IPS-NIHi11 (cell line): ENCODE results near the gene OFD1.
A peak's percentile ranks its signal among the peaks of the same experiment; 100 is the strongest.

Experiments used
- DNase-seq: peaks from one replicate; pipeline ENCODE4 v3.0.0; 2012; ENCODE audit warnings: mixed read lengths, low spot score

The OFD1 gene

DNA sequence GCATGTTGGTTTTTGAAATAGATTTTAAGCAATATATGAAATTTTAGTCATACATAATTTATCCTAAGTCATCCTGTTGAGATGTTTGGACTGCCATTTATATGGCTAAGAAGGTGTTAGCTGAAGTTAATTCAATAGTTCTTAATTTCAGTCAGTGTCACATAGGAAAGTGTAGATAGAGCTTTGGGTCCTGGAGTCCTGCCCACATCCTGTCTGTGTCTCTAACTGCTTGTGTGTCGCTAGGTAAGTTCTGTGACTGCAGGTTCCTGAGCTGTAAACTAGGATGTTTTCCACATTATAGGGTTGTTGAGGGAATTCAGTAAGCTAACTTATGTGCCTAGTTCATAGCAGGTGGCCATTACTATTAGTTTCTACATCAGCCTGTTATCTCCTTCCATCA lies 20.7 kb downstream of the OFD1 start:
- DNase-seq, result no peak

DNA sequence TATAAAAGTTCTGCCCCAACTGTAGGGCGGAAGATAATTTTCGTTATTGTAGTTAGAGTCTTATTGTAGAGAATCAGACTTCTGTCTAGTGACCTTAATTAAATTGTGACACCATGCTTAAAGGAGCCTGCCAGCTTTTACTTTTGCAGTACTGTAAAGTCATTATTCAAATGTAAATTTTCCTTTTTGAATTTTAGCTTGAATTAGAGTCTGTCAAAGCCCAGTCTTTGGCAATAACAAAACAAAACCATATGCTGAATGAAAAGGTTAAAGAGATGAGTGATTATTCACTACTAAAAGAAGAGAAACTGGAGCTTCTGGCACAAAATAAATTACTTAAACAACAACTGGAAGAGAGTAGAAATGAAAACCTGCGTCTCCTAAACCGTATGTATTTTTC lies 21.8 kb downstream of the OFD1 start:
- DNase-seq, result no peak

DNA sequence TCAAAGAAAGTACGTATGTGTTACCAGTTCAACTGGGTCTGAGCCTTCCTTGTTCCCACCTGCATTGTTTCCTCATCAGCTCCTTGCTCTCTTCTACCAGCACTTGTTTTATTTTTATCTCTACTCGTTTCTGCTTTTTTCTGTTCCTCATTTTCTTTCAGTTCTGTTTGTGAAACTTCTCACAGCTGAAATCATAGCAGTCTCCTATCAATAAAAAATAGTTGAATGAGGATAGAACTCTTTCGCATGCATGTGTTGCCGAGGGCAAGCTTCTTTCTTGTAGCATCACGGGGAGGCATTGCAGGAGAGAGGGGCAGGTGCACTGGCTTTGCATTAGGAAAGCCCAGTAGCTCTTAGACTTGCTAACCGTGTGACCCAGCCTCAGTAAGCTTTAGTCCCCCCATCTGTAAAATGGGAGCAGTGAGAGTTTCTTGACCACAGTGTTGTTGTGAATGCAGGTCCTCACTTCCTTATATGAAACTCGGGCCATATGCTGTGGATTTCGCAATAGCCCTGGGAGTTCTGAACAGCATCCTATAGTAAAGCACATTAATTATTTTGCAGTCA lies 24.7 kb downstream of the OFD1 start:
- no peak for DNase-seq

DNA sequence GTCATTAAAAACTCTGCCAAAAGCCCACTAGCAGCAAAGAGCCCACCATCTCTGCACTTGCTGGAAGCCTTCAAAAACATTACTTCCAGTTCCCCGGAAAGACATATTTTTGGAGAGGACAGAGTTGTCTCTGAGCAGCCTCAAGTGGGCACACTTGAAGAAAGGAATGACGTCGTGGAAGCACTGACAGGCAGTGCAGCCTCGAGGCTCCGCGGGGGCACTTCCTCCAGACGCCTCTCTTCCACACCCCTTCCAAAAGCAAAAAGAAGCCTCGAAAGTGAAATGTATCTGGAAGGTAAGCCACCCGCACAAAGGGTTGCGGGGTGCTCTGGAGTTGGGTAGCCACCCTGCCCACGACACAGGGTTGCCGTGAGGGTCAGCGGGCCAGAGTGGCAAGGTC lies 25.9 kb downstream of the OFD1 start:
- no peak for DNase-seq

DNA sequence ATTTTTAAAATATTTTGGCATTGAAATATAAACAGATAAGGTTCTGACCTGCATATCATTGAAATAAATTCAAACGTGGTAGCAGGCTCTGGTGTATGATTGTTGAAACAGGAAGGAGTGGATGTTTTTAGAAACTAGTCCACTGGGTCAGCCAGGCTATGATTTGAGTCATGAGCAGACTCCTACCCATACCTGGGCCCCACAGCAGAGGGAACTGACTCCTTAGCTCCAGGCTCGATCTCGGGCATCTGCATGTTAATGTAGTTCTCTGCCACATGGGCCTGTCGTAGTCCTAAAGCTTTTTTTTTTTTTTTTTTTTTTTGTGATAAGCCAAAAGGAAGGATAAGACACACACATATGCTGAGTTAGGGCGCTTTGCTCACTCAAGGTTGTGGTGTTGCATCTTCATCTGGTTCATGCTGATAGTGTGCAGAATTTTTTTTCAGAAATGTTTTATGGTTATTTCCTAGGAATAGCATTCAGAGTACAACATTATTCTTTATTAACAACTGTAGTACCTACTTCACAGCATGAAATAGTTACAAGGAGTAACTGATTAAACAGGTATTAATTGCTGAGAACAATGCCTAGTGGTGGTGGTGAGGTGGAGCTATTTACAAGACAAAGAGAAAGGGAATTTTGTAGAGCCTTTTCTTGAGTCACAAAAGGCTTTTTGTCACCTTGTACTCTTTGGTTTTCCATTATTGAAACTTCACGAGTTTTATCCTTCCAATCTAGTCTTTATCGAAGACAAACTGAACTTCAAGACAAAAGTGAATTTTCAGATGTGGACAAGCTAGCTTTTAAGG lies 27.3 kb downstream of the OFD1 start:
- peak; percentile 31 for DNase-seq

DNA sequence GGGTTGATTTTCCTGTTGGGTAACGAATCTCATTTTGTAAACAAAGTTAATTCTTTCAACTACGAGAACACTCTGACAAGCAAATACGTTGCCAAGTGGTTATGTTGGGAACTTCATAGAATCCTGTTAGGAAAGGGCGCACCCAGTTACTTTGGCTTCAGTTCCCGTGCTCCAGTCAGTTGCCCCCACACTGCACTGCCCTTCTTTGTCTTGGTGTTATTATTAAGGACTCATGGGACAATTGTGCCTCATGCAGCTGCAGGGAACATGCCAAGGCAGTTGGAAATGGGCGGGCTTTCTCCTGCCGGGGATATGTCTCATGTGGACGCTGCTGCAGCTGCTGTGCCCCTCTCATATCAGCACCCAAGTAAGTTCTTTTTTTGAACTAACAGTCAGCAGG lies 28.9 kb downstream of the OFD1 start:
- no peak for DNase-seq

DNA sequence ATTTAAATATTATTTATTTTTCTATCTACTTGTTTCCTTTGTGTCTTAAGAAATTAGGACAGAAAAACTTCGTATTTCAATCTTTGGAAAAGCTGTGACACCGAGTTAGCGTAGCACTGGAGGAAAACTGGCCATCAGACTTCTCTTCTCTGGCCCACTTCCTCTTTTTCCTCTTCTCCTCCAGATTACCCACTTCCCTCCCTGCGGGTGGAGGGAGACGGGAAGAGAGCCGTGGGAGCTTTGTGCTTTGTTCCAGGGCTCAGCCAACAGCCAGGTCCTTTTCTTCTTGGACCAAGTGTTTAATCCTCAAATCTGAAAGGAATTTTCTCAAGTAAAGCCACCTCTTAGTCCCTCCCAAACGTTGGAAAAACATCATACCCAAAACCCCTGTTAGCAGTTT lies 29.7 kb downstream of the OFD1 start:
- DNase-seq, result no peak

DNA sequence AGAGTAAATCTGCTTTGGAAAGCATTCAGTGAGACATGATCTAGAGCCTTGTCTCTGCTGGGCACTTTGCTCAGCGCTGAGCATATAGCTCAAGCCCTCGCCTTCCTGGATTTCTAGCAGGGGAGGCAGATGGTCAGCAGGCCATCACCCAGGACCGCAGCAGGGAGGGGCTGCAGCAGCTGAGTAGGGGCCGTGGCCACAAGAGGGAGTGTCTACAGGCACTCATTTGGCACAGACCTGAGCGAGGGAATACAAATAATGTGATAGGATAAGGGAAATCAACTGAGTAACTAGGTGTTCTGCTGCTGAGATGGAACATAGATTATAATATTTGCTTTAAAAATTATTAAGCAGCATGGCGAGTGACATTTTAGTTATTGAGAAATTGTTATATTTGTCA lies 30.2 kb downstream of the OFD1 start:
- peak; percentile 54 for DNase-seq

DNA sequence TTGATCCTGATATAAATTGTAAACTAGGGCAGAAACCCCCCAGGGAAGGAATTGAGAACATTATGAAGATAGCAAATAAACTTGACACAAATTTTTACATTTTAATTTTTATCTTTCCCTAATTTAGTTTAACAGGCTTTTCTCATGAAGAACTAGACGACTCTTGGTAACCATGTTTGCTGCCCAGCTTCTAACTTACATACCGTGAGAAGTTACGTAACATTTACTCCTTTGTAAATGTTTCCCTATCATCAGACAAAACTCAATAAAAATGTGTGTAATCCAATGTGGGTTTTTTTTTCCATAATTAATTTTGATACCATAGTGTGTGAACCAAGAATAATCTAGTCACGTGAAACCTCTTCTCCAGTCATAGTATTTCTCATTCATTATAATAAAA lies 34.4 kb downstream of the OFD1 start:
- no peak for DNase-seq

DNA sequence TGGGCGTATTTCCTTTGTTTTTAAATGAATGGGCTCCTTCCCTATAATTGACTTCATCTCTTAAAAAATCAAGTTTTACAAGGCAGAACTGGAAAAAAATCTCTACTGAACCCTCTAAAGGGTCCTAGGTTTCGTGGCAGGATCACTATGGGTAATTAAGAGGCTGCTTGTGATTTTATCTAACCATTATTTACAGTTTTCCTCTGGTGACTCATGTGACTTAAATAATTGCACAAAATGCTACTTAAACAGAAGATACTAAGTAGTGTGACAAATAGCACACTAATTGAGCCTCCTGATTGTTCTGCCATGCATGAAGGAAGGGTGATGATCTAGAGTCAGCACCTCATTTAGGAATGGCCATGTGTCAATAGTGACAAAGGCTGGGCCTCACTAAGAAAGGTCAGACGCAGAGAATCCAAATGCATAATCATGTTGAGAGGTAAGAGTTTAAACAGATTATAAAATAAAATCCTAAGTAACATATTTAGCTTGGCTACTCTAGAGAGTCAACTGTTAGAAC lies 35.5 kb downstream of the OFD1 start:
- DNase-seq, result no peak

DNA sequence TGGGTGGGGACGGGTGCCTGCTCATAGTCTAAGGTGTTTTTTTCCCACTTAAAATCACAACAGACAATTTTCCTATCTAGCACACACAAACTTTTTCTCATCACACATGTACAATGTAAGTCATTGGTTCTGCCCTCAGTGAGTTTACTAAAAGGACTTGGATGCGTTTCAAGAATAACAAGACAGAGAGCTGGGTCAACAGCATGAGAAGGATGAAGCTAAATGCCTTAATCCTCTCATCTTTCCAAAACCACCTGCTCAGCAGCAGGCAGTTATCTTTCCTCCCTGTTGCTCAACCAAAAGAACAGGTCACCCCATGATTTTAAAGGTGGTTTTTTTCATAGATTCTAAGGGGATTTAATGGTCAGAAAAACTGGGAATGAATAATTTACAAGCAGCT lies 40.1 kb downstream of the OFD1 start:
- DNase-seq, result no peak

DNA sequence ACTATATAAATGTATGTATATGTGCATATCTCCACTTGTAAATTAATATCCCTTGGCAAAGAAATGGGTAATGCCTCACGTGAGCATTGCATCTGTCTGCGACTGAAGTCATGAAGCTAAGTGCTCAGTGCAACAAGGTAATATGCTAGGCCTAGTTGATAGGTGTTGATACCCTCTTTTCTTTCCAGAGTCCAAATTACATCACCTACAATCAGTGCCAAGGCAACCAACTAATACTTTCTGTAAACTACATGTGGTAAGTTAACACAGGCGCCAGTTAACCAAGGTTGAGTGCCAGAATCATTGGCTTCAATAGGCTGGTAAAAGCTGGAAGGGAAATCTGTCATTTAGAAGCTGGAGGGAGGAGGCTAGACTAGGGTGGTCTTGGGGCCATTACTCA lies 41.3 kb downstream of the OFD1 start:
- no peak for DNase-seq

DNA sequence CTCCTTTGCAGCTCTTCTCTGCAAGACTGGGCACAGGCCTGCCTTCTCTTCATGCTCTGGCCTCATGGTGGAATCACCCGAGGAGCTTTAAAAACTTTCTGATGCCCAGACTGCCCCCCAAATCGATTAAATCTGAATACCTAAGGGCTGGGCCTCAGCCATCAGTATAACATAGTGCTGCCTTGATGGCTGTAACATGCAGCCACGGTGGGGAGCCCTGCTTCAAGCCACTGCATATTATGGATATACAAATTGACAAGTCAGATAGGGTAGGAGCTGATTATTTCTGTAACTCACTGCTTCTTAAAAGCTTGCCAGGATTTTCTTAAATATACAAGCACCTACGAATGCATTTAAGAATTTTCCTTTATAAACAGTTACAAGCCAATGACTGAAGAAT lies 41.8 kb downstream of the OFD1 start:
- no peak for DNase-seq

DNA sequence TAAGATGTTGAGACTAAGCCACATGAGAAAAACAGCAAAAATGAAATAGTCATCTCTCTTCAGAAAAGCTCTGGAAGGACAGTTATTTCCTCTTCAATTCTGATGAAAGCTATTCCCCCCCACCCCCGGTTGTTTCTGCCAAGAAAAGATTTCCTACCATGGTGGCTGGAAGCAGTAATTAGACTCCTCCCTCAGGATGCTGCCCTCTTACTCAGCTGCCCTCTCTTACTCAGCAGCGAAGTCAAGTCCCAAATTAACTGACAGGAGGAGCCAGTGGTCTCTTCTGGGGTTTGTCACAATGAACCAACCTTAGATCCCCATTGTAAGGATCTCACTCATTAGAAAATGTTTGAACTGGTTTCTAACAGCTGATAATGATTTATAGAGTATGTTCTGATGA lies 44.4 kb downstream of the OFD1 start:
- DNase-seq, result peak; percentile 33

DNA sequence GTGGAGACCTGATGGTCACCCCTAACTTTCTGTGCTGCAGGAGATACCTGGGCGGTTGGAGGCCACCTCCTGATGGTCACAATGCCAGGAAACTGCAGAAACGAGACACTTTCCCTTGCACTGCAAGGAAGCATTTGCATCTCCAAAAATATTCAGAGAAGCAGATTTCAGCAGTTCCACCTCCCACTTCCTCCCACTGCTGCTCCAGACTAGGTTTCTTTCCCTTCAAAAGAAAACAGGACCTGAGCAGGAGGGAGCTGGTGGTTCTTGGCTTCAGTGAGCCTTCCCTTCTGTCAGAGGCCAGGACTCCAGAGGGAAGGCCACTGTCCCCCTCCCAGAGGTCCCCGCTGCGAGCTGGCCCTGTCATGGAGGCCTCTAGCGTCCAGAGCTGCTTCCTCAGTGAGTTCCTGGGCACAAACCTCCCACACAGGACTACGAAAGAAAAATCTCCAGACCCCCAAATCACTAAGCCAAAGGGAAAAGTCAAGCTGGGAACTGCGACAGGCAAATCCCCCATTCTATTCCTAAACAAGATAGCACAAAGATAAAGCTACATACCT lies 46.4 kb downstream of the OFD1 start:
- no peak for DNase-seq

DNA sequence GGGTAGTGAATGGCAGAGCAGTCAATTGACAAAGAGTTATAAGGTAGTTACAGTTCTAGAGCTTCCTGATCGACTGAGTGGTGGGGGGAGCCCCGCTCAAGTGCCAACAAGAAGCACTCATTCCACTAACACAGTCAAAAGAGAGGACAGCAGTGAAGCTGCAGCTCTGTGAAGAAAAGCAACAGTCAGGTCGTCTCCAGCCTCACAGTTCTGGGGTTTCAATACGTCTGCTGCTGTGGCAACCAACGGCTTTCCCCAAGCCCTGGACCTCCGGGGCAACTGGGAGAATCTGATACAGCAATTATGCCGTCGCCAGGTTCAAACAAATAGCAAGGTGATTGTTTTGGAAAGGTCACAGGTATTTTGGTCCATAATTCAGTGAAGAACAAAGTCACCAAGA lies 51.5 kb downstream of the OFD1 start:
- DNase-seq, result no peak

DNA sequence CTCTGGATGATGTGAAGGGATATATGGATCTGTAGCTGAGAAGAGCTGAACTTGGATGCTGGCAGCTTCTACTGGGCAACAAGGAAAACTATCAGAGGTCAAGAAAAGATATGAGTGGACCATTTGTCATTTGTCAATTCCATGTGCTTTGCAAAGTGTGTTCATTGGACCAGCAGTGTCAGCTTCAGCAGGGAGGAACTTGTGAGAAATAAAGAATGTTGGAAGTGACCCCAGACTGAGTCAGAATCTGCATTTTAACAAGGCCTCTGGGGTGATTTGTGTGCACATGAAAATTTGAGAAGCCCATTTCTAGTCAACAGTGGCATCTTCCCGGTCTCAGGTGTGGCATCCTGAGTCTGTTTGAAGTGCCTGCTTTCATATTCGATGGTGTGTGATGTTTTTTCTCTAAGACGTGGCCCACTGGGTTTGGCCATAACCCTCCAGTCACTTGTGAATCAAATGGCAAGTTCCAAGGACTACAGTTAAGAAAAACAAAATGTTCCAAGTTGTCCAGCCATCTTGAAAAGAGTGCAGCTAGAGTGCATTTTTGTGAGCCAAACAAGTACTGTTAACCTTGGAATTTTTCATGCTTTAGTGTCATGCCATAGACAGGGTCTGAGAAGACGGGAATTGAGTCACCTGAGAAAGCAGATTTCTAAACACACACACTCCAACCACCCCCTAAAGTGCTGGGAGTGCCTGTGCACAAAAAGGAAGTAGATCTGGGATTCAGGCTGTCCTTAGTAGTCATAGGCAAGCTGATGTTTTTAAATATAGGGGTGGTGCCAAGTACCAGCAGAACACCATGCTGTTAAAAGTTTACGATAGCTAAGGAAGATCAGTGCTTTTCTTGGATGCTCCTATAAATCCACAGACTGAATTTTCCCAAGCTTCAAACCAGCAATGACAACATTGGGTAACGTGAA lies 55.9 kb downstream of the OFD1 start:
- no peak for DNase-seq

DNA sequence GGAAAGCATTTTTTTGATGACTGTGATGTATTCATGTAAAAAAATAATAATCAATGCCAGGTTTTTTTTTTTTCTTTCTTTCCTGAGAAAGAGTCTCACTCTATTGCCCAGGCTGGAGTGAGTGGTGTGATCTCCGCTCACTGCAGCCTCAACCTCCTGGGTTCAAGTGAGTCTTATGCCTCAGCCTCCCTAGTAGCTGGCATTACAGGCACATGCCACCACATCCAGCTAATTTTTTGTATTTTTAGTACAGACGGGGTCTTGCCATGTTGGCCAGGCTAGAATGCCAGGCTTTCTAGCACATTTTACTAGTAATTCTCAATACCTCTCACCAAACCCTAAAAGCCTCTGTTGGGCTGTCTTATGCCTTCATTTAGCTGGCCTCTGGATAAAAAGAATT lies 56.6 kb downstream of the OFD1 start:
- no peak for DNase-seq

DNA sequence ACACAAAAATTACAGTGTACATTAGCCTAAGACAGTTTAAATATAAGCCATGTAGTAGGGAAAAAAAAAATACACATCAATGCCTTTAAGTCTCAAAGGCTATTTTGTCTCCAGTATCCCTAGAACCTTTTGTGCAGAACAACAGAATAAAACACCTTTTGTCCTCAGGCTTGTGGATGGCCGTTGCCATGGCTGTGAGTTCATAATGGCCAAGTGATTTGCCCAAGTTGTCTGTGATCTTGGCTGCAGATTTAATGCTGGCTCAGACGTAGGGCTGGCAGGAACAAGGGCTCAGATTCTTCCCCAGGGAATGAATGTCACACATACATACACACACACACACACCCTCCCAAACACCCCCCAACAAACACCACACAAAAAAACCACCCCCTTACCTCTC lies 57.0 kb downstream of the OFD1 start:
- DNase-seq, result no peak

DNA sequence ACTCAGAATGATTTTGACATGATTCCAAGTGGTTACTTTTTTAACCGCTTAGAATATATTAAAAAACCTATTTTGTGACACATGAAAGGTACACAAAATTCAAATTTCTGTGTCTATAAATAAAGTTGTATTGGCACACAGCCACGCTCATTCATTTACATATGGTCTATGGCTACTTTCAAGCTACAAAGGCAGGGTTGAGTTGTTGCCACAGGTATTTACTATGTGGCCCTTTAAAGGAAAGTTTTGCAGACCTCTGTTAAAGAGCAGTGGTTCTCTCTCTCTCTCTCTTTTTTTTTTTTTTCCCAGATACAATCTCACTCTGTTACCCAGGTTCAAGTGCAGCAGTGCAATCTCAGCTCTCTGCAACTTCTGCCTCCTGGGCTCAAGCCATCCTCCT lies 59.3 kb downstream of the OFD1 start:
- DNase-seq, result no peak

DNA sequence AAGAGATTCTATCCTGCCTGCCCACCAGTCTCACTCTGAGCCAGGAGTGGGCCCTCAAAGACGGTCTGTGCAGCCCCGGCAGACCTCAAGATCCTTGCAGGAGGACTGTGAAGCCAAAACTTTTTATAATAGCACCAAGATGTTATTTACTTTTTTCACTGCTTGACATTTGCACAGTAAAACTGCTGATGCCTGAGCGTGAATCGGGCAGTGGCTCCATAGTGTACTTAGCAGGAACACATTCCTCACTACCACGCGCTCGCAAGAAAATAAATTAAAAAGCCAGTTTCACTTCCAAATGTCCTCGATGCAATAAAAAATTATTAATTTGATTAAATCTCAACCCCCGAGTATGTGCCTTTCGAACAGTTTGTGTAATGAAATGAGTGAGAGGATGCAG lies 59.9 kb downstream of the OFD1 start:
- DNase-seq, result no peak

DNA sequence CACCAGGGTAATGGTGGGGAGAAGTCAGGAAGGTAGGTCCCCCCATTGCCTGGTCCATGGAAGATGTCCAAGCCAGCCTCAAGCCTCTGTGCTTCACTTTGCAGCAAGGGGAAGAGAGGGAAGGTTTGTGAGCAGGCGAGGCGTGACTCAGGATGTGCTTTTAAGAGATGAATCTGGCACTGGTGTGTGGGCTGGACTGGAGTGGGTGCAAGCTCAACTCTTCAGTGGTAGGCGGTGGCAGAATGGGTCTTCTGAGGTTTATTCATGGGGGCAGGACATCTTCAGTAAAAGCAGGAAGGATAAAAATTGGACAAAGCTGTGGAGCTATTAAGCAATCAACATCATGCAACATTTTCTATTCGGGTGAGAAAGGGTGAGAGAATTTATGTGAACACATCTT lies 63.0 kb downstream of the OFD1 start:
- DNase-seq, result no peak

DNA sequence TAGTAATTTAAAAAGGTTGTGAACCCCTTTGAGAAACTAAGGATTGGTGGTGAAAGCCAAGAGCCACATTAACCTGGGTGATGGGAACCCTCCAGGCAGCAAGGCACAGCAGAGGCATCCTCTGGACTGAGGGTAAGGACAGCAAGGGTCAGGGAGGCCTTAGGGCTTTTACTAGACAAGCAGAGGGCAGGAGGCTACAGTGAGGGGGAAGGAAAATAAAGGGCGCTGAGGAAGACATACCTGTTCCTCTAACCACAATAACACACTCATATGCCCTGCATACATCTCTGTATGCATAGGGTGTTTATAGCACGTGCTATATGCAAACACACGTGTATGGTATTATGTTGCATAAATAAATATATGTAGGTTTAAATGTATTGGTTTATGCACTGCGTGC lies 63.6 kb downstream of the OFD1 start:
- no peak for DNase-seq
